NCI-H1417 (cell line): ENCODE data around the gene CPB2.

Source experiments
- DNase-seq, 3 experiments: peaks; one replicate each; lab custom pipeline; 2025; lab: John Stamatoyannopoulos, UW

Gene CPB2

DNA sequence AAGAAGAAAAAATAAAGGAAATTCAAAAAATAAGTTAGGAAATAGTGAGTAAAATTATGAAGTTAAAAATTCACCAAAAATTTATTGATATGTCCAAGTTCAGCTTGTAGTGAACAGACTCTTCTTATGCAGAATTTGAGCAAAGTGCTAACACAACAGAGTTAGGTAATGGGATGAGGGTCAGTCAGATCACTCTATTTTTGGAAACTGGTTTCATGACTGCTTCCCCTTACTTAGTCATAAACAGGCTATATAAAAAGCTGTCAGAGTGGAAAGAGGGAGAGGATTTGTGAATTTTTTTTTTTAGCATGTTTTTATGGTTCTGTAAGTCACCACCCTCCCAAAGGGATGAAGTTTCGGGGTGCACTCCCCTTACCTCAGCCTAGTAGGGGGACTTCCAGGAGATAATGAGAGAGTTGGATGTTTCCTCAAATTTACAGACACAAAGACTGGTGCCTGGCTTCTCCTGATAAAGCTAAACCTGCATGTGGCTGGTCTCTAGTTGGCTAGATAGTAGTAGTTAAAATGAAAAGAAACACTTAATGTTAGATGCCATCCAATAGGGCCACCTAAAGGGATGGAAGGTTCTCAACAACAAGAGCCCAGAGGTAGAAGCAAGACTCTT is 4.5 kb downstream of the CPB2 start:
- DNase-seq: no peak

GRCh38 chr13:46097663-46098062 is 7.2 kb downstream of the CPB2 start:
- DNase-seq: no peak

- peak in 2 of 3 experiments; percentile 10 to 50 for DNase-seq
These were observed 7.8 kb downstream of the CPB2 start for GRCh38 chr13:46097015-46097414.

GRCh38 chr13:46094478-46094877 is 10.4 kb downstream of the CPB2 start:
- DNase-seq: no peak

DNA sequence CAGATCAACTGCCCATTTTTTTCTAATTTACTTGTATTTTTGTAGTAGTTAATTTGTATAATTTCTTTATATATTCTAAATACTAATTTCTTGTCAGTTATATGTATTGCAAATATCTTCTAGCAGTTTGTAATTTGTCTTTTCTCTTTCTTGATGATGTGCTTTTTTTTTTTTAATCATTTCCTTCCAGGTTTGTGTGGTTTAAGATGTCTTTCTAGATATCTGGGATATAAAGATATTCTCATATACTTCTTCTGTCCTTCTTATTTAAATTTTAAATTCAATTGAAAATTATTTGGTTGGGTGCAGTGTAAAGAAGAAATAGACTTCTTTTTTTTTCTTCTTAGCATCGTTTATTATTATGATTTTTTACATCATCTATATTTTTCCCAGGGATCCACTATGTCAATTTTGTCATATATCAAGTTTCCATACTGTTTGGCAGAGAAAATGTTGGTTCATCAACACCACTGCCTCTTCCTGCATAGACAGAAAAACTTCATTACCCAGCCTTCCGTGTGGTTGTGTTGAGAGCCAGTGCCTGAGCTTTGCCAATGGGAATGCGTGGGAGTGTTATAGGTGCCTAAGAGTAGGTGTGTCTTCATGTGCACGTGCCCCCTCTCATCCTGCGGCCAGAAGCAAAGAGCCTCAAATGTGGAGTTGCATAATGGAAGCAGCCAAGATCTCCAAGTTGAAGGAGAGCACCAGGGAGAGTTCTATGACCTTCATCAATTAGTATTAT is 15.8 kb downstream of the CPB2 start:
- DNase-seq: no peak

- DNase-seq: no peak
These were observed 17.4 kb downstream of the CPB2 start for GRCh38 chr13:46087481-46087880.

DNA sequence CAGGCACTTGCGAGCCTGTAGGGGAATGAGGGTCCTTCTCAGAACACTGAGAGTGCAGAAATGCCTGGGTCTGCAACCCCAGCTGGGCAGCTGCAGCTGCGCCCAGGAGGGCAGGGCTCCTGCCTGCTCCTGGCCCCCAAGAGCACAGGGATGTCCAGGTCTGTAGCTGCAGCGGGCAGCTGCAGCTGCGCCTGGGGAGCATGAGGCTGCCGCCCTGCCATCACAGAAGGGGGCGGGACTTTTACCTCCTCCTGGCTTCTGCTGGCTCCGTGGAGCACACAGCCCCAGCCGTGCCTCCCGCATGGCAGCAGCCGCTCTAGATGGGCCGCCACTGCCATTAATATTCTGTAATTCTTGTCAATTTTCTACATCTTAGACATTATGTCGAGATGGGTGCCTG is 17.8 kb downstream of the CPB2 start:
- no peak for DNase-seq

DNA sequence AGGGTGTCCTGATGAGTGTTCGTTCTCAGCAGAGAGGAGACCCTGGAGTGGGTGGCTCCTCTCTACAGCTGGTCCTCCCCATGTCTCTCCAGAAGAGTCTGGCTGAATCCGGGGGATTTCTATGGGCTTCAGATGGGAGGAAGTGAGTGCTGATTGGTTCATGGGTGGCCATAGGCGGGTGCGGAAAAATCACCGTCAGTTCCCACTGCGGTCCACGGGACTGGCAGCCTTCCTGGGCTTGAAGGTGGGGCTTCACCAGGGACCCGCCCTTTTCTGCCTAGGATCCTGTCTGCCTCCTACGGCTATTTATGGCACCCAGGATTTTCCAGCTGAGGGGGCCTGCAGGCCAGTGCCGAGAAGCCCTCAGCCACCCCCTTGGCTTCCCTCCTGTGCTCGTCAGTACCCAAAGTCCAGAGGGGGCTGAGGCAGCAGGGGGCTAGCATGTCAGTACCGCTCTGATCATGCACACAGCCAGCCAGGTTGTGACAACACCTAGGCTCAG is 18.4 kb downstream of the CPB2 start:
- DNase-seq: no peak

DNA sequence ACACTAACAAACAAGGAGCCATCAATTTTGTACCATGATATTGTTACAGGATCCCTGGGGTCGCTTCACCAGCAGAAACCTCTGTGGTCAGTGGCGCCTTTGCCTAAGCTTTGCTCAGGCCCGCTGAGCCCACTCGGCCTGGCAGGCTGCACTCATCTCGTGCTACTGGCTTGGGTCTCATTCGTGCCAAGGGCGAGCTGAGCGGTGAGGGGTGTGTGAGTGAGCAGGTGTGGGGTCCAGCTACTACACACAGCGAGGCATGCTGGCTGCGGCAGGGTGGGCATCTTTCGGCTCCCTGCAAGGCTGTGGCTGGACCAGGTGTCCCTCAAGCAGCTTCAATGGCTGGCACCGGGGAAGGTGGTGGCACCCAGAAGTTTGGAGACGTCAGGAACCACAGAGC is 19.1 kb downstream of the CPB2 start:
- DNase-seq: no peak

DNA sequence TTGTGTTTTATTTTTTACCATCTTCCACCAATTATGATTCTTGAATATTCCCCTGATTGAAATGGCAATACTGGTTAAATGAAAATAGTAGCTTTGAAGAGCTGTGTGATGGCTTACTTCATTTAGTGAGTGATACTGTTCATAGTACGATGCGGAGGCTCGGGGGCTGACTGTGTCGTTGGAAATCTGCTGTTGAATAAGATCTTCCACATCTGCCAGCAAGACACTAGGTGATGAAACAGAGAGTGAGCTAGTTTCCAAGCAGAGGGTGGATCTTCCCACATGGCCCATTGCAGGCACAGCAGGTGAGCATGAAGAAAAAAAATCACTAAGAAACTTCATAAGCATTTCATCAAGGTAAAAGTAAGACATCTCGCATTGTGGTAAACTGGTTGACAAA is 22.5 kb downstream of the CPB2 start:
- no peak for DNase-seq

DNA sequence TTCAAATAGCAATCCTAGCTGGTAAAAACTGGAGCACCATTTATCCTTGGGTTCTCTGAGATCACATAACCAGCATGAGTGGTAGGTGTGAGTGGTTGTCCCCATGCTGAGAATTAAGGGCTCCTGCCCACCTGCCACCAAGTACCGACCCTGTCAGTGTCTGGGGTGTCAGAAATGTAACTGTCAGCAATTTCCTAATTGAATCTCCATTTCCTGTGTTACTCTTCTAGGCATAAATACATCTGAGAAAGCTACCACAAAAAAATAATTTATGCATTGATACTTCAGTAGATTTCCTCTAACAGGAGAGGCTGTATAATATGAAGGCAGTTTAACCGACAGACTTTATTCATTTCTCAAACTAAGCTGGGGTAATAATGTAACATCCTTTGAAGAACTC is 25.1 kb downstream of the CPB2 start:
- peak in 1 of 3 experiments; percentile 6 for DNase-seq

DNA sequence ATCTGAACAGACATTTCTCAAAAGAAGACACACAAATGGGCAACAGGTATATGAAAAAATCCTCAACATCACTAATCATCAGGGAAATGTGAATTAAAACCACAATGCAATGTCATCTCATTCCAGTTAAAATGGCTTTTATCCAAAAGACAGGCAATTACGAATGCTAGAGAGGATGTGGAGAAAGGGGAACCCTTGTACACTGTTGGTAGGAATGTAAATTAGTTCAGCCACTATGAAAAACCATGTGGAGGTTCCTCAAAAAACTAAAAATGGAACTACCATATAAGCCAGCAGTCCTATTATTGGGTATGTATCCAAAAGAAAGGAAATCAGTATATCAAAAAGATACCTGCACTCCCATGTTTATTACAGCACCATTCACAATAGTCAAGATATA is 27.6 kb downstream of the CPB2 start:
- DNase-seq: no peak

DNA sequence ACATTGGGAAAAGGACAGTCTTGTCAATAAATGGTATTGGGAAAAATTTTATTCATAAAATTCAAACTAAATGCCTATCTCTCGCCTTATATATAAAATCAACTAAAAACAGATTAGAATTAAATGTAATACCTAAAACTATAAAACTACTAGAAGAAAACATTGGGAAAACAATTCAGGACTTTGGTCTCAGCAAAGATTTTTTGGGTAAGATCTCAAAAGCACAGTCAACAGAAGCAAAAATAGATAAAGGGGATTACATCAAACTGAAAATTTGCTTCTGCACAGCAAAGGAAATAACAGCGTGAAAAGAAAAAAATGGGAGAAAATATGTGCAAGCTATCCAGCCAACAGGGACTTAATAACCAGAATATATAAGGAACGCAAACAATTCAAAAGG is 28.0 kb downstream of the CPB2 start:
- DNase-seq: no peak

DNA sequence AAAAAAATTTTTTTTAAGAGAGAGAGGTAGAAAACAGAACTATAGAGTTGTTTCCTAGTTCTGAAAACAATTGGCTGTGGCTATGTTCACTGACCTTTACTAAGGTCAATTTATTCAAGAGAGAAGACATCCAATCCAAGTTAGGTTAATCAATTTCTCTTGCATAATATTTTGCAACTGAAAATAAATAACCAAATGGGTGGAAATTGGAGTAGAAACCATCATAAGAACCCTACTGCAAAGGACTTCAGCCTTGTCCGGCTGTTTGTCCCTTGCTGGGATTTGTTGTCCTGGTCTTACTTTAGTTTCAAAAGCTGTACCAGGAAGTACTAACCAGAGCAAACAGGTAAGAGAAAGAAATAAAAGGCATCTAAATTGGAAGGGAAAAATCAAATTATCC is 29.0 kb downstream of the CPB2 start:
- DNase-seq: no peak

DNA sequence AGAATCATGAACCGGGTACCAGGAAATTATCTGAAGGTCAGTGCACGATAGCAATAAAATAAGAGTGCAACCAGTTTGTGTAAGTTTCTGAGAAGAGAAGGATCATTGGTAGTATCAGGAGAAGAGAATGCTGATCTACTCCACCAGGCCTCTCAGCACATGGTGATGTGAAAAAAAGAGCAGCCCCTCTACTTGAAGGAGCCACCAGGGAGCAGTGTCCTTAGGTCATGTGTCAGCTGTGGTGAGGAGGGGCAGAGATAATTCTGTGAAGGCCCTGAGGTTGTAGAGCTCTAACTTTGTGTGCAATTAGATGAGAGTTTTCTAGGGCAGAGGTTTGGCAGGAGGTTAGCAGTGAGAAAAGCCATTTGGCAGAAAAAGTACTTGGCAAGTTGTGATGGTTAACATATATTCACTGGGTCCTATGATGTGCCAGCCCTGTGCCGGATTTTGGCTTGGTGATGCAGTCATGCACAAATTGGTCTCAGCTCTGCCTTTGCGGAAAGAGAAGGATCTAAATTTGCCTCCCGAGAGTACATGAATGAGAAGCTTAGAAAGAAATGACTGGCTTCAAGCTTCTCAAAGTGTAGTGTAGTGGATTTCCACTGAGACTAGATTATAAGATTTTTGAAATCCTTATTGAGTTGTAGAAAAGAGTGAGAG is 33.1 kb downstream of the CPB2 start:
- no peak for DNase-seq

DNA sequence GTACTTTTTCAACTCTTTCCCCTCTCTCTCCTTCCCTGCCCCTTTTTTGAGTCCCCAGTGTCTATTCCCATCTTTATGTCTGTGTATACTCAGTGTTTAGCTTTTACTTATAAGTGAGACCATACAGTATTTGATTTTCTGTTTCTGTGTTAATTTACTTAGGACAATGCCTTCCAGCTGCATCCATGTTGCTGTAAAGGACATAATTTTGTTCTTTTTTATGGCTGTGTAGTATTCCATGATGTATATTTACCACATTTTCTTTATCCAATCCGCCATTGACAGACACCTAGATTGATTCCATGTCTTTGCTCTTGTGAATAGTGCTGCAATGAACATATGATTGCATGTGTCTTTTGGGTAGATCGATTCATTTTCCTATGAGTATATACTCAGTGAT is 41.5 kb downstream of the CPB2 start:
- no peak for DNase-seq

GRCh38 chr13:46062185-46062584 is 42.6 kb downstream of the CPB2 start:
- no peak for DNase-seq

DNA sequence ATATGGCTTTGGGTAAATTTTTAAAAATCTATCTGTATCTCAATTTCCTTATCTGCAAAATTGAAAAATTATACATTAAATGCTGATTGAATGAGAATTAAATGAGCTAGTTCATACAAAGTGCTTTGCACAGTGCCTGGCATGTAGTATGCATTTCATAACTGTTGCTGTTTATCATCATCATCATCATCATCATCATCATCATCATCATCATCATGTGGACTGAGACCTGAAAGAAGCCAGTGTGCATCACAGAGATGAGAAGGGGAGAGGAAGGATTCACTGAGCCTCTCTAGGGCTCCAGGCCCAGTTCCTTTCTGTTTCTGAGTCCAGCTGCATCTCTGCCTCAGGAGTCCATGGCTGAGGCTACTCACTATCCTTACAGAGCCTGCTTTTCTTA is 45.4 kb downstream of the CPB2 start:
- no peak for DNase-seq

- DNase-seq: no peak
These were observed 46.6 kb downstream of the CPB2 start for GRCh38 chr13:46058268-46058667.

DNA sequence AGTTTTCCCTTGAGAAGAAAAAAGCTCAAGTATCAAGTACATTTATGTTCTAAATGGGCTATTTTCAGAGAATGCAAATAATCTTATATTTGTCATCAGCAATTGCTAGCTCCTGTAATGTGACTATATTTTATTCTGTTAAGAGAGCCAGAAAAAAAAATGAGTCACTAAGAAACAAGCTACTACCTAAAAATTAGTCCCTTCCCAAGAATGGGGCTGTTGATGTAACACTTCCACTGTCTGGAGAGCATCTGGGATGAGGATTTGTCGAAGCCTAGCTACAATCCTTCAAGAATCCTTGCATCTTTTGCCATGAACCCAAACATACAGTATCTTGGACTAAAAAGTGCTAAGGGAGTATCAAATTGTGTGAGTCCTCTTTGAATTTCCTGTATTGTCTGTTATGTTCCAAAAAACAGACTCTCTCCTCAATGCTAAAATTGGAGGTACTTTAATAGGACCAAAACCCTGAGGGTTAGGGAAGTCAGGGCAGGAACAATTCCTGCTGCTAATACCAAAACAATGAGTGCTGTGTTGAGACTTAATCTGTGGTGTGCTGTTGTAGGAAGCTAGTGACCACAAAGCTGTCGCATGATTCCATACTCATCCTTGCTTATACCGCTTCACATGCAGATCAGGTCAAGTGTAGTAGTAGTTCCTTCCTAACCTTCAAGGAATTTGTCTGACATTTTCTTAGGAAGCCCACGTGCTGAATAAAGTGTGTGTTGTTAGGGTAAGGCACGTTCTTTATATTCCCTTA is 47.4 kb downstream of the CPB2 start:
- DNase-seq: no peak

DNA sequence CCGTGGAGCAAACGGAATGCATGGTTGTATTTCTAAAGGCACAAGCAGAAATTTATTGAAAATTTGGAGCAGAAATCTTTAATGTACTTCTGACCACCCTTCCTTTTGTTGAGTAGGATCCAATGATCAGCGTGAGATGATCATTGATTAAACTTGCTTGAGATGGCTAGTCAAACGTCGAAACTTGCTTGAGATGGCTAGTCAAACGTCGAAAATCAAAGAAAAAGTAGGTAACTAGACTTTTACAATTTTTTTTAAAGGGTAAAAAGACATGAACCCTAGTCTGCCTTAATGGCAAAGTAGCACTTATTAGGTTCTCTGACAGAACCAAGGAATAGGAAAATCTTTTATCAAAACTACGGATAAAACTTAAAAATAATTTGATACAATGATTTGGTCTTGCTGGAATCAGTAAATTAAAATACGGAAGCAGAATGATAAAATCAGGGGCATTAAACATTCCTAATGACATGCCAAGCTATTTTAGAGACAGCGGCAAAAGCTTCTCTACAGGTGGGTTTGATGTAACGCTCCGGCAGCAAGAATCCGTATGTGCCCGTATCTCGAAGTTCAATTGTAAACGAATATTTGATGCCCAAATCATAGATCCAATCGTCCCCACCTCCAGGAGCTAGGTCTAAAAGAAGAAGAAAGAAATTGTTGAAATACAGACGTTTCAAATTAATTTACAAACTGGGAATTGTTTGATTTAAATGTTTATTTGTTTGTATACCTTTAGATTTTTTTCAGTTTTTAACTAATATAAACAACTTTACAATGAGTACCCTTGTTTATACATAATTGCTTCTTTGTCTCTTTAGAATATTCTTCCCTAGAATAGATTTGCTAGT is 51.4 kb downstream of the CPB2 start:
- peak in 1 of 3 experiments; percentile 43 for DNase-seq
